Fibroblast of lung (primary cell): Measurements from ENCODE around the gene ATP2B2.

Experiments
- EZH2 ChIP-seq: IDR thresholded peaks from 2 replicates; pipeline ENCODE4 v1.5.1; 2012; ENCODE audit warnings: low read length, control low read depth, mild to moderate bottlenecking; ENCODE audit errors: missing control alignments
- TF ChIP-seq, protein P1 (sequence below), 2 donors: IDR thresholded peaks in 1 of 2; conservative IDR thresholded peaks in 1 of 2; 1 replicate in 1 of 2; 2 replicates in 1 of 2; pipeline ENCODE4 v1.5.1; 2011 to 2012; ENCODE audit warnings: low read length in 2 of 2, control low read depth in 1 of 2, inconsistent platforms in 1 of 2, low read depth in 1 of 2, mild to moderate bottlenecking in 1 of 2

DNA sequence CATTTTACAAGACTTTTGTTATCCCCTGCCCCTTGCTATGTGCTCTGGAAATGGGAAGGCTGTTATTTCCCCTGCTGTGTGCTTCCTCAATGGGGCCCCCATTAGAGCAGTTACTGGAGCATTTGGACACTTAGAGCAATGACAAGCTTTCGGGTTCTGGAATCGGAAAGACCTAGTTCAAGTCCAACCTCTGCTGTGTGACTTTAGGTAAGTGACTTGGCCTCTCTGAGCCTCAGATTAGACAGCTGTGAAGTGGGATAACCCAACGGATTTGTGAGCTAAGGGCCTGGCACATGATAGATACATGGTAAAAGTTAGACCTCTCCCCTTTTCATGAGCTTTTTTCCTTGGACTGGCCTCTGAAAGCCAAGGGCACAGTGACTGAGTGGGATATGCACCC, 100.5 kb downstream of the ATP2B2 start:
- TF ChIP-seq, protein P1, sequence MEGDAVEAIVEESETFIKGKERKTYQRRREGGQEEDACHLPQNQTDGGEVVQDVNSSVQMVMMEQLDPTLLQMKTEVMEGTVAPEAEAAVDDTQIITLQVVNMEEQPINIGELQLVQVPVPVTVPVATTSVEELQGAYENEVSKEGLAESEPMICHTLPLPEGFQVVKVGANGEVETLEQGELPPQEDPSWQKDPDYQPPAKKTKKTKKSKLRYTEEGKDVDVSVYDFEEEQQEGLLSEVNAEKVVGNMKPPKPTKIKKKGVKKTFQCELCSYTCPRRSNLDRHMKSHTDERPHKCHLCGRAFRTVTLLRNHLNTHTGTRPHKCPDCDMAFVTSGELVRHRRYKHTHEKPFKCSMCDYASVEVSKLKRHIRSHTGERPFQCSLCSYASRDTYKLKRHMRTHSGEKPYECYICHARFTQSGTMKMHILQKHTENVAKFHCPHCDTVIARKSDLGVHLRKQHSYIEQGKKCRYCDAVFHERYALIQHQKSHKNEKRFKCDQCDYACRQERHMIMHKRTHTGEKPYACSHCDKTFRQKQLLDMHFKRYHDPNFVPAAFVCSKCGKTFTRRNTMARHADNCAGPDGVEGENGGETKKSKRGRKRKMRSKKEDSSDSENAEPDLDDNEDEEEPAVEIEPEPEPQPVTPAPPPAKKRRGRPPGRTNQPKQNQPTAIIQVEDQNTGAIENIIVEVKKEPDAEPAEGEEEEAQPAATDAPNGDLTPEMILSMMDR (conservative IDR thresholded peaks at IDR 0.05 in 1 of 2, IDR thresholded peaks at IDR 0.05 in 1 of 2; ENCODE audit: low read depth in 1 of 2, low read length in 2 of 2), result no peak
- no peak for TF ChIP-seq EZH2
